CD14-positive monocyte (primary cell): ENCODE measurements around the gene DSCAML1. TPM values are rescaled to one million over a fixed set of nuclear protein-coding genes. Genes with fewer than 3 reads are reported as not detected.

ENCODE experiments used
- DNase-seq, 3 donors: peaks; one replicate each; pipeline ENCODE4 v3.0.0-alpha.2; 2011 to 2022
- H2AFZ ChIP-seq: 2 replicates; pipeline ENCODE4 v1.6.0; 2012; ENCODE audit warnings: mild to moderate bottlenecking, low read depth, low read length, inconsistent platforms; ENCODE audit not compliant: insufficient read depth, poor library complexity, severe bottlenecking
- H3K27ac ChIP-seq, 2 donors: 1 replicate in 1 of 2; 2 replicates in 1 of 2; pipeline ENCODE4 v1.5.1; 2012 to 2013; ENCODE audit warnings: low read length in 2 of 2, control low read depth in 1 of 2, inconsistent platforms in 1 of 2, low read depth in 1 of 2, mild to moderate bottlenecking in 1 of 2
- H3K27me3 ChIP-seq, 2 donors: one replicate each; pipeline versions ENCODE4 v1.6.0 to v1.6.1; 2011 to 2013; ENCODE audit warnings: low read length in 2 of 2; ENCODE audit not compliant: control insufficient read depth in 2 of 2, insufficient read depth in 2 of 2
- H3K36me3 ChIP-seq, 2 donors: replicated peaks in 1 of 2; 1 replicate in 1 of 2; 2 replicates in 1 of 2; pipeline versions ENCODE4 v1.5.1 to v1.6.1; 2012 to 2013; ENCODE audit warnings: low read length in 2 of 2, control low read depth in 1 of 2, inconsistent platforms in 1 of 2, mild to moderate bottlenecking in 1 of 2; ENCODE audit not compliant: insufficient read depth in 2 of 2, control insufficient read depth in 1 of 2
- H3K4me1 ChIP-seq, 2 donors: 1 replicate in 1 of 2; 2 replicates in 1 of 2; pipeline versions ENCODE4 v1.5.1 to v1.6.1; 2012 to 2013; ENCODE audit warnings: low read length in 2 of 2, control low read depth in 1 of 2, inconsistent platforms in 1 of 2, mild to moderate bottlenecking in 1 of 2, moderate library complexity in 1 of 2; ENCODE audit not compliant: insufficient read depth in 2 of 2, control insufficient read depth in 1 of 2
- H3K4me2 ChIP-seq: replicated peaks from 2 replicates; pipeline ENCODE3; 2012; ENCODE audit warnings: low read length, moderate library complexity, mild to moderate bottlenecking; ENCODE audit not compliant: poor library complexity, severe bottlenecking; ENCODE audit errors: extremely low read depth
- H3K4me3 ChIP-seq, 3 experiments: fragments of 200-600 bp in 1 of 3; sonication (generic) in 1 of 3; replicated peaks in 1 of 3; 1 replicate in 2 of 3; 2 replicates in 1 of 3; pipeline ENCODE4 v1.5.1; 2011 to 2013; ENCODE audit warnings: low read length in 3 of 3, mild to moderate bottlenecking in 3 of 3, control low read depth in 2 of 3, low read depth in 2 of 3, inconsistent platforms in 1 of 3, moderate library complexity in 1 of 3
- H3K79me2 ChIP-seq: 2 replicates; pipeline ENCODE4 v1.6.0; 2012; ENCODE audit warnings: mild to moderate bottlenecking, control low read depth, inconsistent platforms, low read length, moderate library complexity; ENCODE audit not compliant: insufficient read depth
- H3K9ac ChIP-seq: 2 replicates; pipeline ENCODE4 v1.6.0; 2017; ENCODE audit warnings: low read length, mild to moderate bottlenecking; ENCODE audit not compliant: insufficient read depth, poor library complexity, severe bottlenecking
- H3K9me3 ChIP-seq, 2 donors: replicated peaks in 1 of 2; 1 replicate in 1 of 2; 2 replicates in 1 of 2; pipeline versions ENCODE4 v1.5.1 to v1.6.1; 2012 to 2013; ENCODE audit warnings: low read length in 2 of 2, control low read depth in 1 of 2; ENCODE audit not compliant: control insufficient read depth in 1 of 2, insufficient read depth in 1 of 2
- H4K20me1 ChIP-seq: 2 replicates; pipeline ENCODE4 v1.6.0; 2012; ENCODE audit warnings: mild to moderate bottlenecking, low read length, control low read depth, moderate library complexity; ENCODE audit not compliant: insufficient read depth
- H3K27ac Mint-ChIP-seq, 7 donors: one replicate each; pipeline ENCODE4 v1.8.0; 2020; ENCODE audit warnings: mild to moderate bottlenecking in 7 of 7, mixed read lengths in 7 of 7, moderate library complexity in 6 of 7, inconsistent platforms in 2 of 7
- H3K27me3 Mint-ChIP-seq, 3 donors: one replicate each; pipeline ENCODE4 v1.8.0; 2021 to 2022; ENCODE audit warnings: low read depth in 3 of 3, mild to moderate bottlenecking in 3 of 3, mixed read lengths in 3 of 3, moderate library complexity in 3 of 3, inconsistent platforms in 1 of 3
- H3K36me3 Mint-ChIP-seq, 2 donors: one replicate each; pipeline ENCODE4 v1.8.0; 2020; ENCODE audit warnings: mixed read lengths in 2 of 2, inconsistent platforms in 1 of 2, mild to moderate bottlenecking in 1 of 2
- H3K4me1 Mint-ChIP-seq: one replicate; pipeline ENCODE4 v1.8.0; 2020; ENCODE audit warnings: mild to moderate bottlenecking, mixed read lengths
- H3K4me3 Mint-ChIP-seq, 2 donors: one replicate each; pipeline ENCODE4 v1.8.0; 2020; ENCODE audit warnings: mild to moderate bottlenecking in 2 of 2, mixed read lengths in 2 of 2, moderate library complexity in 1 of 2
- H3K9me3 Mint-ChIP-seq, 7 donors: one replicate each; pipeline ENCODE4 v1.8.0; 2020 to 2022; ENCODE audit warnings: mixed read lengths in 7 of 7, mild to moderate bottlenecking in 6 of 7, moderate library complexity in 6 of 7, inconsistent platforms in 2 of 7
- WGBS: methylation state at CpG from one replicate; pipeline ENCODE4 v1.1.5; 2013; ENCODE audit warnings: missing lambda C conversion rate; ENCODE audit not compliant: insufficient coverage; 5-methylcytosine and 5-hydroxymethylcytosine counted together
- intact Hi-C, 2 donors: fragments of 100-400 bp; cut with micrococcal nuclease; formaldehyde crosslinking; loops; one replicate each; pipeline versions ENCODE4 v1.15.0 to v1.15.1; 2023
- polyA plus RNA-seq, 3 donors: library from polyadenylated mRNA; depleted of rRNA in 1 of 3; unstranded in 2 of 3; stranded (reverse) in 1 of 3; fragments of 300-500 nt in 2 of 3; fragments of >200 nt in 1 of 3; fragmentation: Illumina TruSeq in 2 of 3; gene quantifications; 1 replicate in 2 of 3; 2 replicates in 1 of 3; pipeline ENCODE4 v1.2.3, GENCODE V29; 2012 to 2021
- TF ChIP-seq, protein P1 (sequence below): fragments of 200-600 bp; IDR thresholded peaks from one replicate; pipeline ENCODE4 v1.8.0; 2022; ENCODE audit warnings: antibody characterized with exemption, mild to moderate bottlenecking

The DSCAML1 gene
- polyA plus RNA-seq, 3 donors: not detected

DNA sequence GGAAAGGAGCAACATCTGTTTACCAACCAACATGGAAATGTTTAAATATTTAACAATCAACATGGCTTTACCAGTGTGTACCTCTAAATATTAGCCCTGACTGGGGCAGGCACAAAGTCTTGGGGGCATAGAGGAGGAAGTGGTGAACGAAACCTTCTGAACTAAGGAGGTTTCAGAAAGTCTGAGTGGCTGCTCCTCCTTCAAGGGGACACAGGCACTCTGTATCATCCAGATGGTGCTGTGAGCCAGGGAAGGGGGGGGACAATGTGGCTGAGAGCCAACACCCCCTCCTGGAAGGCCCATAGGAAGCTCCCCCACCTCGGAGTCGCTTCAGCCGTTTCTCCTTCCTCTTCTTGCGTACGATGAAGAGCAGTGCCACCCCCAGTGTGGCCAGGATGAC lies 361.7 kb downstream of the DSCAML1 start:
- 0% methylated on average over 1 of the region's 6 CpGs for WGBS
- no peak overlapping the region for H3K4me3 Mint-ChIP-seq
- DNase-seq: no peak
- Histone ChIP-seq H3K4me2 (no peak overlapping the region), H3K27me3 (no peaks in the 10 kb centered on the region), H4K20me1 (no peaks in the 10 kb centered on the region), H2AFZ (no peak overlapping the region), H3K4me1 (no peaks in the 10 kb centered on the region), H3K9ac (no peak overlapping the region), H3K4me3 (no peak overlapping the region), H3K9me3 (no peaks in the 10 kb centered on the region), H3K79me2 (no peaks in the 10 kb centered on the region), H3K36me3 (no peaks in the 10 kb centered on the region), H3K27ac (no peak overlapping the region)
- peaks cover 4 to 11% (median 6%) of the 10 kb centered on the region in 3 donors for H3K27me3 Mint-ChIP-seq
- H3K4me1 Mint-ChIP-seq: peaks cover 2% of the 10 kb centered on the region
- no peaks in the 10 kb centered on the region for H3K9me3 Mint-ChIP-seq
- TF ChIP-seq, protein P1, sequence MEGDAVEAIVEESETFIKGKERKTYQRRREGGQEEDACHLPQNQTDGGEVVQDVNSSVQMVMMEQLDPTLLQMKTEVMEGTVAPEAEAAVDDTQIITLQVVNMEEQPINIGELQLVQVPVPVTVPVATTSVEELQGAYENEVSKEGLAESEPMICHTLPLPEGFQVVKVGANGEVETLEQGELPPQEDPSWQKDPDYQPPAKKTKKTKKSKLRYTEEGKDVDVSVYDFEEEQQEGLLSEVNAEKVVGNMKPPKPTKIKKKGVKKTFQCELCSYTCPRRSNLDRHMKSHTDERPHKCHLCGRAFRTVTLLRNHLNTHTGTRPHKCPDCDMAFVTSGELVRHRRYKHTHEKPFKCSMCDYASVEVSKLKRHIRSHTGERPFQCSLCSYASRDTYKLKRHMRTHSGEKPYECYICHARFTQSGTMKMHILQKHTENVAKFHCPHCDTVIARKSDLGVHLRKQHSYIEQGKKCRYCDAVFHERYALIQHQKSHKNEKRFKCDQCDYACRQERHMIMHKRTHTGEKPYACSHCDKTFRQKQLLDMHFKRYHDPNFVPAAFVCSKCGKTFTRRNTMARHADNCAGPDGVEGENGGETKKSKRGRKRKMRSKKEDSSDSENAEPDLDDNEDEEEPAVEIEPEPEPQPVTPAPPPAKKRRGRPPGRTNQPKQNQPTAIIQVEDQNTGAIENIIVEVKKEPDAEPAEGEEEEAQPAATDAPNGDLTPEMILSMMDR: no peak
- intact Hi-C loops: no loop called here
- H3K36me3 Mint-ChIP-seq: no peaks in the 10 kb centered on the region
- no peak overlapping the region for H3K27ac Mint-ChIP-seq

DNA sequence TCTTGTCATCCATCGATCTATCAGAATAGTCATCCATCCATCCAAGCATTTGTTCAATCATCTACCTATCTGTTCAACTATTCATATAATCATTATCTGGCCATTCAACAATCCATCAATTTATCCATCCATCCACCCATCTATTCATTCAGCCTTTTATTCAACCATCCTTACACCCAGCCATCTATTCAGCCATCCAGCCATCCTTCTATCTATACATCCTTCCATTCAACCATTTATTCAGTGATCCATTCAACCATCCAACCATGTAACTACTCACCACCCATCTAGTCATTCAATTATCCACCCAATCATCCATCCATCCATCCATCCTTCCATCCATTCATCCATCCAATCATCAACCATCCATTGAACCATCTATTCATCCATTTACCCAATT lies 362.5 kb downstream of the DSCAML1 start:
- peaks cover 2% of the 10 kb centered on the region for H3K4me1 Mint-ChIP-seq
- WGBS: 100% methylated on average over 1 of the region's 1 CpG
- no peaks in the 10 kb centered on the region for H3K9me3 Mint-ChIP-seq
- Histone ChIP-seq H3K27me3 (no peaks in the 10 kb centered on the region), H2AFZ (no peak overlapping the region), H3K79me2 (no peaks in the 10 kb centered on the region), H3K27ac (no peak overlapping the region), H3K4me1 (no peaks in the 10 kb centered on the region), H3K4me3 (no peak overlapping the region), H3K36me3 (no peaks in the 10 kb centered on the region), H3K9ac (no peak overlapping the region), H3K9me3 (no peaks in the 10 kb centered on the region), H3K4me2 (no peak overlapping the region), H4K20me1 (no peaks in the 10 kb centered on the region)
- H3K4me3 Mint-ChIP-seq: no peak overlapping the region
- intact Hi-C loops: no loop called here
- H3K27ac Mint-ChIP-seq: no peak overlapping the region
- TF ChIP-seq, protein P1: no peak
- peaks cover 4 to 11% (median 6%) of the 10 kb centered on the region in 3 donors for H3K27me3 Mint-ChIP-seq
- no peak for DNase-seq
- H3K36me3 Mint-ChIP-seq: no peaks in the 10 kb centered on the region
